HG03064 (cell line): ENCODE data around the gene IL17B.

Experiments
- ATAC-seq: cut with Tn5 transposase; IDR thresholded peaks from one replicate; pipeline ENCODE4 v1.9.1; 2021; ENCODE audit warnings: low read depth; ENCODE audit not compliant: unreplicated experiment

The IL17B gene

DNA sequence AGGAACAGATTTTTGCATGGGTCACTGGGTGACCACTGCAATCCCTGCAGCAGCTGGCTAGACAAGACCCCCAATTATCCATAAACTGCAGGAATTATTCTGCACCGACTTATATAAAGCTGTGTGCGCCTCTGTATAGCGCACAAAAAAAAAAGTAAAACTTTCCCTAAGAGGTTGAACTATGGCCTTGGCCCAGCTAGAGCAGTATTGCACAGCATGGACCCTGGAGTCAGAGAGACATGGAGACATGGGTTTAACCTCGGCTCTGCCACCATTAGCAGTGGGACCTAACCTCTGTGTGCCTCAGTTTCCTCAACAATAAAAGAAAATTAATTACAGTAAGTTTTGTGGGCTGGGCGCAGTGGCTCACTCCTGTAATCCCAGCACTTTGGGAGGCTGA, 50.9 kb downstream of the IL17B start:
- no peak for ATAC-seq

DNA sequence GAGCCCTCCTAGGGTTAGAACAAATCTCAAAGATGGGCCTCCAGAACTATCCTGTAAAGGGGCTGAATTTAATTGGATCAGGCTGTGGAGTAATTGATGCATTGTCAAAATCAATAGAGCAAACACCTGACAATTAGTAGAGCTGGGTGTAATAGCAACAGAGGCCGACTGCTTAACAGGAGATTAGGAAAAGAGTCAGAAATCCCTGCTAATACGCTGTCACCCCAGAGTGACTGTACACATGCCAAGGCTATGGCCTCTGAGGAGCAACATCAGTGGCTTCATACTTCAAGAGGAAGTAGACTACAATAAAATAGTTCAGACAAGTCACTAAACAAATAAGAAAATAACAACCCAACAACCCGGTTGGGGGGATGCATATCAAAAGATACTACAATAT, 52.5 kb downstream of the IL17B start:
- no peak for ATAC-seq

DNA sequence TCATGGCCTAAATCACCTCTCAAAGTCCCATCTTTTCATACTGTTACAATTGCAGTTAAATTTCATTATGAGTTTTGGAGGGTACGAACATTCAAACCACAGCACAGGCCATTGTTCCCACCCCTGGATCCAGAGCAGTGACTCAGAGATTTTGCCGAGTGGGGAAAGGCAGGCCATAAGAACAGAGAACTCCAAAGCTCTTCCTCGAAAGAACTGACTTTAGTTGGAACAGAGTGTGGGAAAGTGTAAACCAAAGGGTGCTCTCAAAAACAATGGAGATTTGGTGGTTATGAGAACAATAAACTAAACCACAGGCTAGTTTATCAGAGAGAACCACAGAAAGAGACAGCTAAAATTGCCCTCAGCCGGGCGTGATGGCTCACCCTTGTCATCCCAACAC, 53.2 kb downstream of the IL17B start:
- no peak for ATAC-seq

DNA sequence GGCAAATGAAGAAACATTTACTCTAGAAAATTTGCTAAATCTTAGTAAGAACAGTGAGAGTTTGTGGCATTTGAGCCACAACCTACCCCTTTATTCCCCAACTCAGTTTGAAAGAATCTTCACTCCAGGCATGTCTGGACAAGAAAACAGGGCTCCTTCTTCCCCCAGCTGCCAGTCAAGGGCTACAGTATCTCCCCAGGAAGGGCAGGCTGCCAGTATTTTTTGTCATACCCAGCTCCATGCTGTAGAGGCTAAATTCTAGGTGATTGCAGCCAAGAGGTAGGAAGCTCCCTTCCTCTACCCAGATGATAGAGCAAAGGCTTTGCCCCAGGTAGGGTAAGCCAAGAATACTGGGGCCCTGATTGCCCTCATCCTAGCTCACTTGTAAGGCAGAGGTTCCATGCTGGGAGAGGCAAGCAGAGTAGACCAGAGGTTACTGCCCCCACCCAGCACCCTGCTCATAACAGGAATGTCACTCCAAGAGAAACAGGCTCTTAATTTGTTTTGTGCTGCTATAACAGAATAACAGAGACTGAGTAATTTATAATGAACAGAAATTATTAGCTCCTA, 53.8 kb downstream of the IL17B start:
- ATAC-seq, result no peak

DNA sequence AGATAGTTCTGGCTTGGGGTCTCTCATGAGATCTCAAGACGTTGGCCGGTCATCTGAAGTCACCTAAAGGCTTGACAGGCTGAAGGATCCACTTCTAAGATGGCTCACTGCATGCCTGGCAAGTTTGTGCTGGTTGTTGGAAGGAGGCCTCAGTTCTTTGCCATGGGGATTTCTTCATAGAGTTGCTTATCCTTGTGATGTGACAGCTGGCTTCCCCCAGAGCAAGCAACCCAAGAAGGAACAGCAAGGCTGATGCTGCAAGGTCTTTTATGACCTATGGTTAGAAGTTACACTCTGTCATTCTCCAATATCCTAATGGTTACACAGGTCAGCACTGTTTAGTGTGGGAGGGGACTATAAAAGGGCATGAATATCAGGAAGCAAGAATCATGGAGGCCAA, 54.5 kb downstream of the IL17B start:
- no peak for ATAC-seq
